Embryonic facial prominence (tissue), 1 donor: ENCODE data around the gene TTLL5.

Experiments used
- DNase-seq: peaks from one replicate; pipeline ENCODE4 v3.0.0-alpha.2; 2016; ENCODE audit errors: extremely low spot score

Gene TTLL5

GRCh38 chr14:75968456-75968855 lies 307.4 kb downstream of the TTLL5 start:
- no peak for DNase-seq

GRCh38 chr14:75969126-75969525 lies 308.1 kb downstream of the TTLL5 start:
- no peak for DNase-seq

DNA sequence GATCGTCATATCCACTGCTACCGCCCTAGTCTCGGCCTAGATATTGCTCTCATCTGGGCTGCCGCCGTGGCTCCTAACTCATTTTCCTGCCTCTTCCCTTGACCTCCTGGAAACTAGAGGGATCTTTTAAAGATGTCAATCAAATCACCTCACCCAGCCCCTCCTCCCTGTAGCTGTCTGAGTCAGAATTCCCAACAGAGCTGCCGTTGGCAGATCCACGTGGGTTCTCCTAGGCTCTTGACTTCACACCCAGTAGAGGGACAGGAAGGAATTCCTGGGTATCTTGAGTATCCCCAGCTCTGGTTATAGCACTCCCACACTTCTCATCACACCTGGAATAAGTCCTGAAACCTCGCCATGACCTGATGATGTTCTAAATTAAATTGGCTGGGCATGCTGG lies 308.8 kb downstream of the TTLL5 start:
- no peak for DNase-seq

- DNase-seq: no peak
Measured at GRCh38 chr14:75970989-75971388, 309.9 kb downstream of the TTLL5 start.

DNA sequence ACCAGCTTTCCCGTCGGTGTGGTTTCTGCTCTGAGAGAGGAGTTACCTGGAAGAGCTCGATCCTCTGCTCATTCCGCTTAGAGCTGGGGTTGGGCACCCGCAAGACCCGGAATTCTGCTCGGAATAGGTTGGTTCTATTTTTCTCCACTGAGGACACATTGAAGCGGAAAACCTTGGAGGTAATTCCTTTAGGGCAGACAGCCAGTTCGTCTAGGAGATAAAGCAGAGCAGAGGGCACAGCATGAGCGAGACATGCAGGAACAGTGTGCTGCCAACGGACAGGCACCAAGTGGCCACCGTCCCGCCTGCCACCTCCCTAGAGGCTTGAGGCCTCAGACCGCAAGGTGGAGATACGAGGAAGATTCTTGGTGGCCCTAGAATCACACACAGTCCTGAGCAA lies 310.5 kb downstream of the TTLL5 start:
- no peak for DNase-seq

DNA sequence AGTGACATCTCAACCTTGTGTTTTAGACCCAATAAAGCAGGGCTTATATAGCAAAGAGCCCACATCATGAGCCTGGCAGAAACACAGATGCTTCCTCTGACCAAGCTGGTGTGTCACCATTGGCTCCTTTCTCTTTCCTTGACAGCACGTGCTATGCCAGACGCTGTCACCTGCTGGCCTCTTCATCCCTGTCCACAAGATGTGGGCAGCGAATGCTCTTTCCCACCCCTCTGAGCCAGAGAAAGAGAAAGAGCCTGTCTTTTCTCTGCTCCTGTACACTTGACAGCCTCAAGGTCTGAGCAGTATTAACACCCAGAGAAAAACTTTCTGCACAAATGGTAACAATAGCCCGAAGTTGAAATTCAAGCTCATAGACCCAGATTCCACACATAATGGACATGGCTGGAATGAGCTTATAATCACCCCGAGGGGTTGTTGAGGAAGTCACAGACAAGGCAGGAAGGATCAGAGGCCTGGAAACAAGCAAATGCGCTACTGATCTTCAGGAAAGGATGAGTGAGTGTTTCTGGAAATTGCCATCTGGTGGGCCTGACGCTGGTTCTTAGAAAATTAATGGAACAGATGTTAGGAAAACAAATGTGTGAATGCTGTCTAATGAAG lies 311.9 kb downstream of the TTLL5 start:
- DNase-seq: no peak

DNA sequence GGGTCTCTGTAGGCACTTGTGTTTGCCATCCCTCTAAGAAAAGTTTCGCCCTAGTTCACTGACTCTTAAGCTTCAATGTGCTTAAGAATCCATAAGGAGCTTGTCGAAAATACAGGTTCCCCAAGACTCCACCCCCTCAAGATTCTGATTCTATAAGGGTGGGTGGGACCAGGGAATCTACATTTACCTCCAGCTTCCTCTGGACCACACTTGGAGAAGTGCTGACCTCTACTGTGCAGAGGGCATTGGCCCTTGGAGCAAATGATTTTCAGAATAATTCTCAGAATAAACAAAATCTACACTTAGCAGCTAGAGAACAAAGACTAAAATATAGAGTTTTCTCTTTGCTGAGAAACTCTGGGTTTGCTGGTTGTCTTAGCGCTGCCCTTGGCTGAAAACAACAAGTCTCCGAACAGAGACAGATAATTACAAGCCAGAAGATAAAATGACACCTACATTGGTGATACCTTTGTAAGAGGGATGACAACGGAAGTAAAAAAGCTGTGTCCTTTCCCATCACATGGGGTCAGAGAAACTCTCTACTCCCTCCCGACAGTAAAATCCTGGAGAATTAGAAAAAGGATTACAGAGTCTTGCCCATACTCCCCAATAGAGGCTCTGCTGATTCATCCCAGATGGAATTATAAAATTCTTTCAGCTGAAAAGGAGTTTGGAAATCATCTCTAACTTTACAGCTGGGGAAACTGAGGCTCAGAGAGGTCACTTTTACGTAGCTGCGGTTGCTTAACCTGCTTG lies 316.0 kb downstream of the TTLL5 start:
- no peak for DNase-seq

DNA sequence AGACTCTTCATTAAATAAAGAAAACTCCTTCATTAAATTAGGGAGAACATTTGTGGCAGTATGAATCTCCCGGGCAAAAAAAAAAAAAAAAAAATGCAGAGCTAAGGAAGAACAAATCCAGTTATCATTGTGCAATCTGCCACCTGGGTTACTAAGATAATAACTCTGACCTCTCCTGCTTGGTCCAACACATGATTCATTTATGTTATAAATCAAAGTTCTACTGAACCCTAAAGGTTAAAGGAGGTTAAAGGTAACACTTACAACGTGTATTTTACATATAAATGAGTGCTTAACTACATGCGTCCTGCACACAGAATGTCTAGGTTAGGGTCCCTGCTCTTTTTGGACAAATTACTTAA lies 316.5 kb downstream of the TTLL5 start:
- no peak for DNase-seq

GRCh38 chr14:75978249-75978731 lies 317.2 kb downstream of the TTLL5 start:
- DNase-seq: no peak

- DNase-seq: no peak
Measured at GRCh38 chr14:75979071-75979571, 318.1 kb downstream of the TTLL5 start.

GRCh38 chr14:75979648-75980565 lies 318.9 kb downstream of the TTLL5 start:
- DNase-seq: no peak

DNA sequence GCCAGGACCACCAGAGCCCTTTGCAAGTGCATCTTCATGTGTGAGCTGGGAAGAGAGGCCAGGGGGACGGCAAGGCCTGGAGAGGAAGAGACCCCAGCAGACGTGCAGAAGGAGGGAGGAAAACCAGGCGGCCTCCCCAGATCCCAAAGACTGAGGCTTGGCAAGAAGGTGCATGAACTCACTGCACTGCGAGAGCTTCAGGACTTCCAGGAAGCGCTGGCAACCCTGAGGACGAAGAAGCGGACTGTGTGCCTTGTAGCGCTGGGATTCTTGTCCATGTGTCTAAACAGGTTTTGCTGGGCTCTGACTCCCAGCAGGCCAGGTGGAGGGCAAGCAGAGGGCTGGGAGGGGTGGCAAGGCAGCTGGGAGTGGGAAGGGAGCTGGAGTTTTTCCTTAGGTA lies 319.8 kb downstream of the TTLL5 start:
- no peak for DNase-seq

DNA sequence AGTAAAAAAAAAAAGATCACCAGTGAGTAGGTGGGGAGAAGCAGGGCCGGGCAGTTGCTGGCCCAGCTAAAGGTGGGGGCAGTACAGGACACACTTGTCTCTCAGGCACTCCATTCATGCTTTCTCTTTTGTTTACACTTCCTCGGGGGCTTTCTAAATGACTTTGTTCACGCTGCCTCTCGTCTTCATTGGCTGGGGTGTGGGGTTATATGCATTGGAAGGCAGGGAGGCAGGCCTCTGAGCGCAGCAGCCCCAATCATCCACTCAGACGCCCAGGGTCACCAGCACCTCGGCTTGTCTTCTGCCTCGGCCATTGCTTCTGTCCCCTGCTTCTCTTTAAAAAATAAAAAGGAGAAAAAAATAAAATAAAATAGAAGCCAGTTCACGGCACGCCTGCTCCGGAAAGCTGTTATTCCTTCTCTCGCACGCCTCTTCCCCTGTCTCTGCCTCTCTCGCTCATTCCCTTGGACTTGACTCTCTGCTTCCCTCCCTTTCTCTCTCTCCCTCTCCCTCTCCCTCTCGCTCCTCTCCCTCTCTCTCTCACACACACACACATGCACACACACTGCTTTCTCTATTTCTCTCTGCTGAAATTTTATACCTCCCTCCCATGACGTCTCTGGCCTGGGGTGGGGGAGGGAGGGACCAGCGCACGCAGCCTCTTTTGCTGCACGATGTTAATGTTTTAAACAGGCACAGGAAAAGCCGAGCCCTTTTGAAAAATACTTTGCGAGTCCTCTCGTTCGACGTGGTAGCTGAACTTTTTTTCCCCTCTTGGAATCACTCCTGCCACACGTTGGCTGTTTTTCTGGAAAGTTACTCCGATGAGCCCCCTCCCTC lies 320.6 kb downstream of the TTLL5 start, which contains the start of gene TGFB3:
Gene TGFB3 (minus strand): TSS at position 570 of the 840 bp plus-strand sequence. CDS start 1,102 bp downstream, outside the sequence.
- peak; percentile 92 for DNase-seq

DNA sequence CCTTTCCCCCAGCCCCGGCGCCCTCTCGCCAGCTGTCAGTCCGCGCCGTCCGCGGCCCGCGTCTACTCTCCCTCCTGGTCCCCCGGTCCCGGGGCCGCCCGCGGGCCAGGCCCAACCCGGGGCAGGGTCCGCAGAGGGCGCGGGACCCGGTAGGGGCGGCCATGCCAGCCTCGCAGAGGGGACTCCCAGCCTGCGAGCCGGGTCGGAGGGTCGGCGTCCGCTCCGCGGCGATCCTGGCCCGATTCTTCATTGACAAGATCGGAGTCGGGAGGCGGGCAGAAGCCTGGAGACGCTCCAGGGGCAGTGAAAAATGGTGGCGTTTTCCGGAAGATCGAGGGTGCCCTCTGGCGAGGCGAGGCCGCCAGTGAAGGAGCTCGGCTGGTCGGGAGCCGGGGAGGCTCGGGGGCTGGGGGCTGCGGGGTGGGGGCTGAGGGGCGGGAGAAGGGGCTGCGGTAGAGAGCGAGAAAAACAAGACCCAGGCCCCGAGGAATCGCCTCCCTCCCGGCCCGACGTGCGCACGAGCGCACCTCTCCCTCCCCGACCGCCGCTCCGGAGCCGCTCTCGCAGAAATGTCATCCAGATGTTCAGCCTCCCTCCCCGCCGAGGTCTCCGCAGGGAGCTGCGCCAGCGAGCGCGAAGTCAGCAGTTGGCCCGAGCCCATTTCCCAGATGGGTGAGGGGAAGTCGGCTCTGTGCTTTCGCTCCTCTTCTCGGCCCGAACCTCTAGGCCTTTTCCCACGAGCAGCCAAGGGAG lies 321.4 kb downstream of the TTLL5 start:
- DNase-seq: peak; percentile 85

- DNase-seq: no peak
Measured at GRCh38 chr14:75983019-75983358, 321.9 kb downstream of the TTLL5 start.

DNA sequence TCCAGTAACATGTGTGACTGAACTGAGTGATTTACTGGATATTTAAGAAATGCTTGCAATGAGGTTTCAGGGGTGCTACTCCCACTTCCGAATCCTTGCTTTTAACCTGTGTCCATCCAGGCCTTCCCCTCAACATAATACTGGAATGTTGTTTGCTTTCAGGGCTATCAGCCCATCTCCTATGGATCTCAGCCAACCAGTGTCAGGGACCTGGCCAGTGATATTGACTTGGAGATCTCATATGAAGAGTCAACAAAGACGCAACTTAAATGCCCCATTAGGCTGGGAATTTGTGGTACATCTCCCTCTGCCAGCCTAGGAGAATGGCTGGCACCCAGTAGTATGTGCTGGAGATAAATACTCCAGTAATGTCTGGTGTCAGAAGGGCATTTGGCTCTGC lies 323.6 kb downstream of the TTLL5 start:
- DNase-seq: no peak

DNA sequence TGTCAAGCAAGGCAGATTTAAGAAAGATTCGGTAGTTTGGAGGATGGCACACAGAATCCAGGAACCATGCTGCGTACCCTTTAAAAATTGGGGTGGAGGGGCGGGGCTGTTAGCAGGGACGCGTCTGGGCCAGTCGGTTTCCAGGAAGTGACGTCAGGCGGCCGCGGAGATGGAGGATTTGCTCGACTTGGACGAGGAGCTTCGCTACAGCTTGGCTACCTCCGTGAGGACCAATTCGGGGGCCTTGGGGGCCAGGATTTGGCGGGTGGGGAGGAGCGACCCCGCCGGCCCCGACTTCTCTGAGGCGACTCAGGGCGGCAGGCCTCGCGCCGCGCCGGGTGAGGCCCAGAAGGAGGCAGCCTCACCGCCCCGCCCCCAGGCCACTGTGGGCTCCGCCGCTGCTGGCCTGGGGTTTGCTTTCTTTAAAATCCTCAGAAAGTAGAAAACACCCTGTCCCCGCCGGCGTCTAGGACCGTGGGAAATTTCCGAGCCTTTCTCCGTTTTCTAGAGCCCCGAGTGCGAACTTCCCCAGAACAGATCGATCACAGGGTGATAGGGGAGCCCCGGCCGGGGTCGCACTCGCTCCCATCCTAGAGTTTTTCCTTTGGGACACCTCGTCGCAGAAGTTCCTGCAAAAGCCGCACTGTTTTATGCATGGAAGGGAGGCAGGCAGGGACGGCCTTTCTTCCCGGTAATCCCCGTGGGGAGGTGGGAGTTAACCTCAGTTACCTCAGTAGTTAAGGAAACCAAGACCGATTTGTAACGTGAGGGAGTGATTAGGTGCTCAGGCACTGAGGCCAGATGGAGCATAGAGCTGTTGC lies 324.8 kb downstream of the TTLL5 start, which contains the start of gene IFT43:
Gene IFT43 (plus strand): TSS at position 146 of the 821 bp plus-strand sequence. CDS start 24 bp downstream, at position 170.
- DNase-seq: peak; percentile 87

DNA sequence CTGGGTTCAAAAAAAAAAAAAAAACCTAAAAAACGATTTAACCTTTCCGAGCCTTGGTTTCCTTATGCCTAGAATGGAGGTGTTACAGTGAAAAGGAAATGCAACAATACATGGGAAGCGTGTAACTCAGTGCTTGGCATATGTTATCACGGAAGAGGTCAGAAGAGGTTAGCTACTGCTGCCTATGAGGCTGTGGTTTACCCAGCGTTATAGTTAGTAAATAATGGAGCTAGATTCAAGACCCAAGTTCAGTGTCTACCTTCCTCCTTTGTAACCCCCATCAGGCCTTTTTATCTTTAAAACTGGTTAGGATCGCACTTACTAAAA lies 325.4 kb downstream of the TTLL5 start:
- no peak for DNase-seq

DNA sequence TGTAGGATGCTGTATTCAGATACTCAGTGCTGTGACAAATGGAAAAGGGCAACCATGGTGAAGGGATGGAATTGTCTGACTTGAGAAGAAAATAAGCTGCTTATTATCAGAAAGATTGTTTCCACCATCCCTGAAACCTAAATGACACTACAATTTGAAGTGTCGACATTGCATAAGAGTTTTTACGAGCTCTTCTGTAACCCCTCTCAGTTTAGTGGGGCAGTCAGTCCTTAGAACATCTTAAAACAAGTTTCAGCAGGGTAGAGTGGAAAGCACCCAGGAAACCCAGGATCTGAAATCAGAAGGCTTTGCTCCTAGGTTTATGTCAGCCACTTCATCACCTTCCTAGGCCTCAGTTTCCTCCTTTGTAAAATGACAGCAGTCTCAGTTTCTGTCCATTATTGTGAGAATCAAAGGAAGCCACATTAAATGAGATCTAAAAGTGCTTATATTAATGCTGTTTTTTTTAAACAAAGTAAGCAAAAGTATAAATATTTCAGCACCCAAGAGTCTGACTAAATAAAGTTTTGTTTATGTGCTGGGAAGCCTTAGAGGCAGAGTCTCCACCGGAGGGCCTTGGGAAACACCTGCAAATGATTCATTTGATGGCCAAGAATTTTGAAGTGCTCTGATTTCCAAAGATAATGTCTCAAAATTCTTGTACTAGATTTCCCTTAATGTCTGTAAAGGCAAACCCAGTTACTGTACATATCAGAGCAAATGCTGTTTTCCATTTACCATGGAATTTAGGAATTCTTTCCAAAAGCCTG lies 326.3 kb downstream of the TTLL5 start:
- DNase-seq: no peak
